HG03103 (cell line): ENCODE results near the gene LHFPL3.

Experiments
- ATAC-seq: cut with Tn5 transposase; IDR thresholded peaks from one replicate; pipeline ENCODE4 v1.9.1; 2021; ENCODE audit warnings: low read depth; ENCODE audit not compliant: unreplicated experiment

Gene LHFPL3

GRCh38 chr7:104950754-104951153 lies 622.4 kb downstream of the LHFPL3 start:
- no peak for ATAC-seq

- no peak for ATAC-seq
Measured at GRCh38 chr7:104951546-104951945, 623.1 kb downstream of the LHFPL3 start.

GRCh38 chr7:104955276-104955675 lies 626.9 kb downstream of the LHFPL3 start:
- ATAC-seq, result no peak
